GM18526 (cell line): ENCODE results near the gene PLEKHO1.

Experiments
- POLR2A ChIP-seq: IDR thresholded peaks from 3 replicates; pipeline ENCODE4 v1.6.1; 2011; ENCODE audit not compliant: insufficient read length; ENCODE audit errors: extremely low read depth

Gene PLEKHO1

DNA sequence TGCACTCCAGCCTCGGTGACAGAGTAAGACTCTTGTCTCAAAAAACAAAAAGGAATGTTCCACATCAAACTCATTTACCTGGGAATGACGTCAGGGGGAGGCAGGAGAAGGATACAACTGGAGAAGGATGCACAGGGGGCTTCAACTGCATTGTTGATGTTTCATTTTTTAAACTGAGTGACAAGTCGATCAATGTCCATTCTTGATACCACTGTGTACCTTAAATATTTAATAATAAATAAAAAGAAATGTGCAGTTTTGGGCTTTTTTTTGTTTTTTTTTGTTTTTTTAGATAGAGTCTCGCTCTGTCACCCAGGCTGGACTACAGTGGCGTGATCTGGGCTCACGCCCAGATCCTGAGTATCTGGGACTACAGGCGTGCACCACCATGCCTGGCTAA is 35.8 kb downstream of the PLEKHO1 start:
- no peak for TF ChIP-seq POLR2A

GRCh38 chr1:150186789-150187559 is 37.3 kb downstream of the PLEKHO1 start:
- TF ChIP-seq POLR2A: no peak

GRCh38 chr1:150187560-150187931 is 37.8 kb downstream of the PLEKHO1 start:
- TF ChIP-seq POLR2A: no peak

DNA sequence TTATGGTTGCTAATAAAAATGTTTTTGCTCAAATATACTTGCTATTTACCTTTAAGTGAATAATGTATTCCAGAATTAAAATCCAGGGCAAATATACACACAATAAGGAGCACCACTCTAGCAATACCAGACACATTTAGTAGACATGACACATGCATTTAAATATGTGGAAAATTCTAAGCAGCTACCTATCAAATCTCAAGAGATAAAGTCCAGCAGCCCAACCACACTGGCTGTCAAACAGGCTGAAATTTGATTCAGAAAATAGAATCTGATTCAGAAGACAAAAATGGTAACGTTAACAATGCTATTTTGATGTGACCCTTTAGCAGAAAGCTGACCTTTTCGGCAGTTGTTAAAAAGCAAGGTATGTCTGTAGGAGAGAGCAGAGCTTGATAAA is 42.3 kb downstream of the PLEKHO1 start:
- no peak for TF ChIP-seq POLR2A

DNA sequence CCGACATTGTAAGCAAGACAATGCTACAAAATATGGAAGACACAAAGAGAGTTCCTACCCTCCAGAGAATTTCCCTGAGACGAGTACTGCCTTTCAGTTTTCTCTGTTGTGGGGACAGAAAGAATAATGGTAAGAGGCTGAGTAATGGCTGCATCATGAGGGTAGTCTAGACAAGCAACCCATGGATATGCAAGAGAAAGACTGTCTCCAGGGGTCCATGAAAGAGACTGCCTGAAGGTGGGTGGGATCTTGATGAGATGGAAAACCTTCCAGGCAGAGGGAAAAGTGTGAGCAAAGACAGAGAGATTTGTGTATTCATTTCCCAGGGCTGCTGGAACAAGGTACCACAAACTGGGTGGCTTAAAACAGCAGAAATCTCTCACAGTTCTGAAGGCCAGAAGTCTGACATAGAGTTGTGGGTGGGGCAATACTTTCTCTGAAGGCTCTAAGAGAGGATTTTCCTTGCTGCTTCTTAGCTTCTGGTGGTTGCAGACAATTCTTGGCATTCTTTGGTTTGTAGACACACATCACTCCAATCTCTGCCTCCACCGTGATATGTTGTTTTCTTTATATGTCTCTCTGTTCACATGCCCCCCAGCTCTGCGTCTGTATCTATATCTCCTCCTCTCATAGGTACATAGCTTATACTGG is 44.8 kb downstream of the PLEKHO1 start:
- TF ChIP-seq POLR2A: no peak

- TF ChIP-seq POLR2A: no peak
Observed at GRCh38 chr1:150196417-150196816, 46.7 kb downstream of the PLEKHO1 start.

DNA sequence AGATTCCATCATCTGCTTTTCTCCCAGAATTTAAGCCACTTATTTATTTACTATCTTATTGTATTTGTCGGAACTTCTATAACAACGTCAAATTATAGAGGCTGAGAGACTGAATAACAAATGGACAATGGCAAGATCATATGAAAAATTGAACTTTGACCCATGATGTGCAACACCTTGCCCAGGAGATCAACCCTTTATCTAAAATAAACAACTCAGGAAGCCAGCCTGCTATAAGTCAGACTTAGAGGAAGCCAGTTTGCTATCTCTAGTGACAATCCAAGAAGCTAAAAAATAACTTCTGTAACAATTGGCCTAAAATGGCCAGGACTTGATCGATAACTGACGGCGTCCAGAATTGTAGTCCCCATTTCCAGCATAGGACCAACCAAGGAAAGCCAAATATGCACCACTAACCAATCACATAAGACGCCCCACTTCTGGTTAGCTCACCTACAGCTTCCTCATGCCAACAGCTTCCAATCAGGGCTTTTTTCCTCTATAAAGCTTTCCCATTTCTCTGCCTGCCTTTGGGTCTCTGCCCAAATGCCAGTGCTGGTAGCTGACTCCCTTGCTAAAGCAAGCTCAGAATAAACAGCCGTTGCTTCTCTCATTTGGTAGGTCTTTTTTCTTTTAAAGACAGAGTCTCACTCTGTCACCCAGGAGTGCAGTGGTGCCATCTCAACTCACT is 57.7 kb downstream of the PLEKHO1 start:
- TF ChIP-seq POLR2A: no peak
